Right lobe of liver (tissue), 4 donors: Measurements from ENCODE around the gene RAP2B.

Experiments
- POLR2A ChIP-seq: fragments of 450-650 bp; IDR thresholded peaks from one replicate; pipeline ENCODE4 v1.6.1; 2017; ENCODE audit warnings: antibody characterized with exemption, mild to moderate bottlenecking
- TF ChIP-seq, protein P1 (sequence below), 4 donors: fragments of 200-600 bp in 3 of 4; fragments of 450-650 bp in 1 of 4; IDR thresholded peaks; one replicate each; pipeline versions ENCODE4 v1.5.1 to v1.8.0; 2016 to 2022; ENCODE audit warnings: antibody characterized with exemption in 4 of 4, mild to moderate bottlenecking in 2 of 4
- donor health status: DM: no; HTN: no; CAD: no.
- donor health status: DM: no; HTN: no; CAD: no.
- donor health status: DM: no; HTN: yes; CAD: no.

DNA sequence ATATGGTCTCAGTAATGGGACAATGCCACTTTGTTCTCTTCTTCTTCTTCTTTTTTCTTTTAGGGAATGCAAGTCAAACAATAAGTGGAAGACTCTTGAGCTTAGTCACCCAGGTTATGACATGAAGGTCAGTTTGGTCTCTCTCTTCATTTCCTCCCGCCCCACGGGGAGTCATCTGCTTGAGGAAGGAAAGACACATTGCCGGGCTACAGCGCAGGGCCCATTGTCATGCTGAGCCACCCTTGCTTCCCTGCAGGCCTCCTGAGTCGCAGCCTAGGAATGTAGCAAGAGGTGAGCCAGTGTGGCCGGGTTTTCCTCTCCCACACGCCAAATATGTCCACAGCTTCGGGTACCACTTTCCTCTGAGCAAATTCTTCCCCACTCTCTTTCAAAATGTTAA is 47.6 kb downstream of the RAP2B start:
- TF ChIP-seq, protein P1, sequence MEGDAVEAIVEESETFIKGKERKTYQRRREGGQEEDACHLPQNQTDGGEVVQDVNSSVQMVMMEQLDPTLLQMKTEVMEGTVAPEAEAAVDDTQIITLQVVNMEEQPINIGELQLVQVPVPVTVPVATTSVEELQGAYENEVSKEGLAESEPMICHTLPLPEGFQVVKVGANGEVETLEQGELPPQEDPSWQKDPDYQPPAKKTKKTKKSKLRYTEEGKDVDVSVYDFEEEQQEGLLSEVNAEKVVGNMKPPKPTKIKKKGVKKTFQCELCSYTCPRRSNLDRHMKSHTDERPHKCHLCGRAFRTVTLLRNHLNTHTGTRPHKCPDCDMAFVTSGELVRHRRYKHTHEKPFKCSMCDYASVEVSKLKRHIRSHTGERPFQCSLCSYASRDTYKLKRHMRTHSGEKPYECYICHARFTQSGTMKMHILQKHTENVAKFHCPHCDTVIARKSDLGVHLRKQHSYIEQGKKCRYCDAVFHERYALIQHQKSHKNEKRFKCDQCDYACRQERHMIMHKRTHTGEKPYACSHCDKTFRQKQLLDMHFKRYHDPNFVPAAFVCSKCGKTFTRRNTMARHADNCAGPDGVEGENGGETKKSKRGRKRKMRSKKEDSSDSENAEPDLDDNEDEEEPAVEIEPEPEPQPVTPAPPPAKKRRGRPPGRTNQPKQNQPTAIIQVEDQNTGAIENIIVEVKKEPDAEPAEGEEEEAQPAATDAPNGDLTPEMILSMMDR (IDR thresholded peaks at IDR 0.05): no peak
- TF ChIP-seq POLR2A: no peak
